DOHH2 (cell line): ENCODE results near the gene EPB41L1.

Experiments
- H3F3A ChIP-seq: fragments of 200-600 bp; sonication (generic), shearing (Covaris generic); 2 replicates; pipeline ENCODE4 v1.6.0; 2016; ENCODE audit warnings: antibody characterized with exemption, mild to moderate bottlenecking; ENCODE audit not compliant: control insufficient read depth, insufficient read depth
- H3K27ac ChIP-seq: fragments of 200-600 bp; sonication (generic); 2 replicates; pipeline ENCODE4 v1.5.1; 2014; ENCODE audit warnings: low read depth, mild to moderate bottlenecking, low read length, moderate library complexity
- H3K27me3 ChIP-seq: fragments of 200-600 bp; sonication (generic); 2 replicates; pipeline ENCODE4 v1.6.1; 2014; ENCODE audit warnings: mild to moderate bottlenecking, low read length, mixed read lengths; ENCODE audit not compliant: control insufficient read depth
- H3K36me3 ChIP-seq: fragments of 200-600 bp; sonication (generic); 2 replicates; pipeline ENCODE4 v1.6.1; 2014; ENCODE audit warnings: mild to moderate bottlenecking, low read length, moderate library complexity, mixed read lengths; ENCODE audit not compliant: control insufficient read depth
- H3K4me1 ChIP-seq: fragments of 200-600 bp; sonication (generic); 2 replicates; pipeline ENCODE4 v1.6.1; 2014; ENCODE audit warnings: mild to moderate bottlenecking, low read length, mixed read lengths; ENCODE audit not compliant: control insufficient read depth
- H3K4me2 ChIP-seq: fragments of 200-600 bp; sonication (generic); 2 replicates; pipeline ENCODE4 v1.6.0; 2014; ENCODE audit warnings: mild to moderate bottlenecking, low read length, moderate library complexity
- H3K4me3 ChIP-seq: fragments of 200-600 bp; sonication (generic); 2 replicates; pipeline ENCODE4 v1.5.1; 2014; ENCODE audit warnings: mild to moderate bottlenecking, low read length, mixed read lengths
- H3K79me2 ChIP-seq: fragments of 200-600 bp; sonication (generic); 2 replicates; pipeline ENCODE4 v1.6.1; 2014; ENCODE audit warnings: mild to moderate bottlenecking, low read length, mixed read lengths; ENCODE audit not compliant: control insufficient read depth
- H3K9me2 ChIP-seq: fragments of 200-600 bp; sonication (generic); replicated peaks from 2 replicates; pipeline ENCODE4 v1.6.1; 2014; ENCODE audit warnings: mild to moderate bottlenecking, low read length, mixed read lengths; ENCODE audit not compliant: control insufficient read depth
- H3K9me3 ChIP-seq: fragments of 200-600 bp; sonication (generic); 2 replicates; pipeline ENCODE4 v1.6.1; 2014; ENCODE audit warnings: antibody characterized with exemption, low read length, mixed read lengths; ENCODE audit not compliant: control insufficient read depth, insufficient read depth
- H4K20me1 ChIP-seq: fragments of 200-600 bp; sonication (generic); 2 replicates; pipeline ENCODE4 v1.6.0; 2014; ENCODE audit warnings: low read depth, mild to moderate bottlenecking, antibody characterized with exemption, low read length, moderate library complexity; ENCODE audit not compliant: control insufficient read depth, insufficient read depth
- CTCF ChIP-seq: fragments of 200-600 bp; sonication (generic); IDR thresholded peaks from one replicate; pipeline ENCODE4 v1.5.1; 2014; ENCODE audit warnings: antibody characterized with exemption, mild to moderate bottlenecking, low read depth, low read length; ENCODE audit not compliant: poor library complexity, severe bottlenecking
- EZH2phosphoT487 ChIP-seq: fragments of 200-600 bp; sonication (generic); IDR thresholded peaks from 2 replicates; pipeline ENCODE4 v1.6.1; 2017; ENCODE audit warnings: borderline replicate concordance, mild to moderate bottlenecking, antibody characterized with exemption, low read length, moderate library complexity, mixed read lengths

The EPB41L1 gene

GRCh38 chr20:36218380-36219064 lies 64.0 kb downstream of the EPB41L1 start:
- no peaks in the 10 kb centered on the region for H3F3A ChIP-seq
- no peaks in the 10 kb centered on the region for H3K36me3 ChIP-seq
- H3K4me2 ChIP-seq: no peak overlapping the region
- no peaks in the 10 kb centered on the region for H3K9me2 ChIP-seq
- H3K4me3 ChIP-seq: no peak overlapping the region
- no peak for TF ChIP-seq EZH2phosphoT487
- TF ChIP-seq CTCF: no peak
- no peak overlapping the region for H3K27ac ChIP-seq
- H3K4me1 ChIP-seq: no peaks in the 10 kb centered on the region
- no peaks in the 10 kb centered on the region for H3K27me3 ChIP-seq
- no peaks in the 10 kb centered on the region for H3K9me3 ChIP-seq
- no peaks in the 10 kb centered on the region for H3K79me2 ChIP-seq
- H4K20me1 ChIP-seq: no peaks in the 10 kb centered on the region

GRCh38 chr20:36219671-36220220 lies 65.2 kb downstream of the EPB41L1 start:
- Histone ChIP-seq H3K4me3 (no peak overlapping the region), H3K27ac (no peak overlapping the region), H3K9me3 (no peaks in the 10 kb centered on the region), H3K4me1 (no peaks in the 10 kb centered on the region), H3K79me2 (no peaks in the 10 kb centered on the region), H3K27me3 (no peaks in the 10 kb centered on the region), H3K36me3 (no peaks in the 10 kb centered on the region), H3F3A (no peaks in the 10 kb centered on the region), H3K4me2 (no peak overlapping the region), H3K9me2 (no peaks in the 10 kb centered on the region), H4K20me1 (no peaks in the 10 kb centered on the region)
- TF ChIP-seq EZH2phosphoT487 (no peak), CTCF (no peak)

- Histone ChIP-seq H3F3A (no peaks in the 10 kb centered on the region), H3K79me2 (no peaks in the 10 kb centered on the region), H3K4me3 (no peak overlapping the region), H3K36me3 (no peaks in the 10 kb centered on the region), H3K9me3 (no peaks in the 10 kb centered on the region), H3K4me2 (no peak overlapping the region), H3K4me1 (no peaks in the 10 kb centered on the region), H4K20me1 (no peaks in the 10 kb centered on the region), H3K27ac (no peak overlapping the region), H3K9me2 (no peaks in the 10 kb centered on the region), H3K27me3 (peaks cover 9% of the 10 kb centered on the region)
- no peak for TF ChIP-seq CTCF
Observed at GRCh38 chr20:36225666-36226065, 71.1 kb downstream of the EPB41L1 start.
